ENCODE data around the gene YTHDF2.
"Not testable (repeated sequence)": the region's sequence is repeated elsewhere in the genome, so short reads cannot be mapped to it uniquely, and the experiment has no call there.

Gene YTHDF2

GRCh38 chr1:28761189-28761588 is 24.4 kb downstream of the YTHDF2 start:
- DNase-seq, result no peak

GRCh38 chr1:28766532-28767183 is 29.9 kb downstream of the YTHDF2 start:
- no peak for DNase-seq

- DNase-seq, result no peak
Measured at GRCh38 chr1:28770601-28771165, 33.9 kb downstream of the YTHDF2 start.

- DNase-seq, result not testable (repeated sequence)
Measured at GRCh38 chr1:28771921-28772320, 35.2 kb downstream of the YTHDF2 start.

- no peak for DNase-seq
Measured at GRCh38 chr1:28773105-28773504, 36.4 kb downstream of the YTHDF2 start.

GRCh38 chr1:28775121-28775942 is 38.6 kb downstream of the YTHDF2 start:
- peak; percentile 64 for DNase-seq

- DNase-seq, result no peak
Measured at GRCh38 chr1:28776341-28776740, 39.6 kb downstream of the YTHDF2 start.

- DNase-seq, result no peak
Measured at GRCh38 chr1:28778021-28778420, 41.3 kb downstream of the YTHDF2 start.

- DNase-seq, result no peak
Measured at GRCh38 chr1:28779751-28780408, 43.1 kb downstream of the YTHDF2 start.

GRCh38 chr1:28781305-28781704 is 44.6 kb downstream of the YTHDF2 start:
- DNase-seq, result no peak

GRCh38 chr1:28782011-28782410 is 45.3 kb downstream of the YTHDF2 start:
- no peak for DNase-seq

- DNase-seq, result no peak
Measured at GRCh38 chr1:28783363-28783762, 46.6 kb downstream of the YTHDF2 start.

- DNase-seq, result no peak
Measured at GRCh38 chr1:28789412-28789811, 52.7 kb downstream of the YTHDF2 start.

GRCh38 chr1:28789816-28790215 is 53.1 kb downstream of the YTHDF2 start:
- DNase-seq, result no peak

- DNase-seq, result no peak
Measured at GRCh38 chr1:28790377-28791035, 53.8 kb downstream of the YTHDF2 start.

- DNase-seq, result not testable (repeated sequence)
Measured at GRCh38 chr1:28791929-28792328, 55.2 kb downstream of the YTHDF2 start.

- DNase-seq, result no peak
Measured at GRCh38 chr1:28792644-28793121, 55.9 kb downstream of the YTHDF2 start.

GRCh38 chr1:28794582-28794981 is 57.8 kb downstream of the YTHDF2 start:
- DNase-seq, result not testable (repeated sequence)

- no peak for DNase-seq
Measured at GRCh38 chr1:28796352-28797211, 59.8 kb downstream of the YTHDF2 start.

- no peak for DNase-seq
Measured at GRCh38 chr1:28800324-28800723, 63.6 kb downstream of the YTHDF2 start.

GRCh38 chr1:28801461-28801860 is 64.7 kb downstream of the YTHDF2 start:
- no peak for DNase-seq

- DNase-seq, result no peak
Measured at GRCh38 chr1:28803051-28803450, 66.3 kb downstream of the YTHDF2 start.
